GM12801 (cell line): Measurements from ENCODE around the gene F8A1.

ENCODE experiments used
- TF ChIP-seq, protein P1 (sequence below): IDR thresholded peaks from one replicate; pipeline ENCODE4 v1.5.1; 2011; ENCODE audit warnings: control low read depth; ENCODE audit not compliant: insufficient read length; ENCODE audit errors: extremely low read depth

F8A1 gene

DNA sequence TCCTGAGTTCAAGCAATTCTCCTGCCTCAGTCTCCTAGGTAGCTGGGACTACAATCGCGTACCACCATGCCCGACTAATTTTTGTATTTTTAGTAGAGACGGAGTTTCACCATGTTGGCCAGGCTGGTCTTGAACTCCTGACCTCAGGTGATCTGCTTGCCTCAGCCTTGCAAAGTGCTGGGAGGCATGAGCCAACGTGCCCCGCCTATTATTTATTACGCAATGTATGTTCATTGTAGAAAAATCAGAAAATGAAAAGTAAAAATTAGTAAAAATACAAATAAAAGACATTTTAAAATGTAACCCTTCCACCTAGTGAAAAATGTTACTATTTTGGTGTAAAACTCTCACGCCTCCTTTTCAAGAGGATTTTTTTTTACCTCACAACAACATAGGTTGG, 14.2 kb downstream of the F8A1 start:
- TF ChIP-seq, protein P1, sequence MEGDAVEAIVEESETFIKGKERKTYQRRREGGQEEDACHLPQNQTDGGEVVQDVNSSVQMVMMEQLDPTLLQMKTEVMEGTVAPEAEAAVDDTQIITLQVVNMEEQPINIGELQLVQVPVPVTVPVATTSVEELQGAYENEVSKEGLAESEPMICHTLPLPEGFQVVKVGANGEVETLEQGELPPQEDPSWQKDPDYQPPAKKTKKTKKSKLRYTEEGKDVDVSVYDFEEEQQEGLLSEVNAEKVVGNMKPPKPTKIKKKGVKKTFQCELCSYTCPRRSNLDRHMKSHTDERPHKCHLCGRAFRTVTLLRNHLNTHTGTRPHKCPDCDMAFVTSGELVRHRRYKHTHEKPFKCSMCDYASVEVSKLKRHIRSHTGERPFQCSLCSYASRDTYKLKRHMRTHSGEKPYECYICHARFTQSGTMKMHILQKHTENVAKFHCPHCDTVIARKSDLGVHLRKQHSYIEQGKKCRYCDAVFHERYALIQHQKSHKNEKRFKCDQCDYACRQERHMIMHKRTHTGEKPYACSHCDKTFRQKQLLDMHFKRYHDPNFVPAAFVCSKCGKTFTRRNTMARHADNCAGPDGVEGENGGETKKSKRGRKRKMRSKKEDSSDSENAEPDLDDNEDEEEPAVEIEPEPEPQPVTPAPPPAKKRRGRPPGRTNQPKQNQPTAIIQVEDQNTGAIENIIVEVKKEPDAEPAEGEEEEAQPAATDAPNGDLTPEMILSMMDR: no peak

DNA sequence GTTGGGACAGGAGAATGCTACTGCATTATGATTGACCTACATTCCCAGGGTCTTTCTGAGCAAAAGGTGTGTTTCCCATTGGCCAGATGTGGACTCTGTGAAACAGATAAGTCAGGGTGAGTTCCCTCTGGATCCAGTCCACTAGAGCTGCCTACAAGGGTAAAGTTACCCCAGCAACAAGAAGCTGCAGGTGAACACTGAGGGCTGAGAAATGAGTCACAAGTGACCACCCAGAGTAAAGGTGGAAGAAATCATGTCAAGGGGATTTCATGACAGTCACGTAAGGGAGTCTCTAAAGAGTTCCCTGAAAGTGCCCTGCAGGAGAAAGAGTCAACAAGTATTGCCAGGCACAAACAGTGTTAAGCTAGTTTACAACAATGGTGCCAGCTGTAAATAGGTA, 16.3 kb downstream of the F8A1 start:
- TF ChIP-seq, protein P1: no peak

DNA sequence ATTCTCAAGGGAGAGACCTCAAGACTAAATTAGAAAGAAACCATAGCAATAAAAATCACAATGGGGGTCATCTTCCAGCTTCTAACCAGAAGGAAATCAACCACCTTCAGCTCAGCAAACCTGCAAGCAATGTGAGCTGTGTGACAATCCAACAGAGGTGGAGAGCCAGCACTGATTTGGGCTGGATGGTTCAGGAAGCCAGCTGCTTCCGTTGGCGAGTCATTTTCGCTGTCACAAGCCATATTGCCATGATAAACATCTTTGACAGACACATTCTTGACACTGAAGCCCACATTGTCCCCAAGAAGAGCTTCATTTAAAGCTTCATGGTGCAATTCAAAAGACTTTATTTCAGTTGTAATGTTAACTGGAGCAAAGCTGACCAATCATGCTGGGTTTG, 22.7 kb downstream of the F8A1 start:
- TF ChIP-seq, protein P1: no peak

DNA sequence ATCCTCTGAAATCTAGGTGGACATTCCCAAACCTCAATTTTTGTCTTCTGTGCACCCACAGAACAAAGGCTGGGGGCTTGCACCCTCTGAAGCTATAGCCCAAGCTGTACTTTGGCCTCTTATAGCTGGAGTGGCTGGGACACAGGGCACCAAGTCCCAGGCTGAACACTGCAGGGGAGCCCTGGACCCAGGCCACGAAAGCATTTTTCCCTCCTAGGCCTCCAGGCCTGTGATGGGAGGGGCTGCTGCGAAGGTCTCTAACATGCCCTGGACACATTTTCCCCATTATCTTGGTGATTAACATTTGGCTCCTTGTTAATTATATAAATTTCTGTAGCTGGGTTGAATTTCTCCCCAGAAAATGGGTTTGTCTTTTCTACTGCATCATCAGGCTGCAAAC, 27.9 kb downstream of the F8A1 start:
- TF ChIP-seq, protein P1: no peak

DNA sequence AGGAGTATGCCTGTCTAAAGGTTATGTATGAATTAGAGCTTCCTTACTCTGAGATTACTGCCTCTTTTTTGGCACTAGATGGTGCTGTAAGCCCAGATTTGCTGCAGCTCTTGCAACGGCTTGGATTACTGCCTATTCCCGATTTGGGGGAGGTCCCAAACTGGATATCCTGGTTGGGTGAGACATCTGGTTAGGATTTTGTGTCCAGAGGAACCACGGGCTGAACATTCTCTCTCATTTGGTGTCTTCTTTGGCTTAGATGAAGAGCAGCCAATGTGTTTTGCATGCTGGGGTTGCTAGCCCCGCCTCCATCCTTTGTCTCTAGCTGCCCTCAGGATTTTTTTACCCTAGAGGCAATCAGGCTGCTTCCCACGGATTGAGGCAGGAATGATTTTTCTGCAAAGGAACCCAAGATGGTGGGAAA, 31.9 kb downstream of the F8A1 start:
- TF ChIP-seq, protein P1: no peak
